GM18511 (cell line): ENCODE data around the gene SEZ6L.

Experiments
- ATAC-seq: cut with Tn5 transposase; IDR thresholded peaks from one replicate; pipeline ENCODE4 v1.9.1; 2021; ENCODE audit warnings: mild to moderate bottlenecking, moderate library complexity; ENCODE audit not compliant: unreplicated experiment

Gene SEZ6L

GRCh38 chr22:26239581-26239980 is 70.3 kb downstream of the SEZ6L start:
- ATAC-seq, result no peak

GRCh38 chr22:26241361-26241760 is 72.1 kb downstream of the SEZ6L start:
- ATAC-seq, result no peak

- ATAC-seq, result no peak
Measured at GRCh38 chr22:26245001-26245400, 75.7 kb downstream of the SEZ6L start.

- no peak for ATAC-seq
Measured at GRCh38 chr22:26246552-26246951, 77.3 kb downstream of the SEZ6L start.

- no peak for ATAC-seq
Measured at GRCh38 chr22:26251869-26252268, 82.6 kb downstream of the SEZ6L start.

GRCh38 chr22:26259510-26259909 is 90.2 kb downstream of the SEZ6L start:
- no peak for ATAC-seq

- ATAC-seq, result no peak
Measured at GRCh38 chr22:26264162-26264561, 94.9 kb downstream of the SEZ6L start.

GRCh38 chr22:26265281-26265680 is 96.0 kb downstream of the SEZ6L start:
- ATAC-seq, result no peak

- ATAC-seq, result no peak
Measured at GRCh38 chr22:26265909-26266308, 96.6 kb downstream of the SEZ6L start.

GRCh38 chr22:26267856-26268255 is 98.6 kb downstream of the SEZ6L start:
- no peak for ATAC-seq

- no peak for ATAC-seq
Measured at GRCh38 chr22:26269572-26269971, 100.3 kb downstream of the SEZ6L start.

GRCh38 chr22:26271427-26271826 is 102.2 kb downstream of the SEZ6L start:
- ATAC-seq, result no peak

- no peak for ATAC-seq
Measured at GRCh38 chr22:26273011-26273675, 103.9 kb downstream of the SEZ6L start.

- no peak for ATAC-seq
Measured at GRCh38 chr22:26276529-26277160, 107.4 kb downstream of the SEZ6L start.

- ATAC-seq, result no peak
Measured at GRCh38 chr22:26281941-26282340, 112.7 kb downstream of the SEZ6L start.

GRCh38 chr22:26283330-26283729 is 114.1 kb downstream of the SEZ6L start:
- no peak for ATAC-seq

- no peak for ATAC-seq
Measured at GRCh38 chr22:26285632-26286031, 116.4 kb downstream of the SEZ6L start.

GRCh38 chr22:26286091-26286820 is 117.0 kb downstream of the SEZ6L start:
- ATAC-seq, result no peak

- no peak for ATAC-seq
Measured at GRCh38 chr22:26287382-26288225, 118.3 kb downstream of the SEZ6L start.

GRCh38 chr22:26289611-26290101 is 120.4 kb downstream of the SEZ6L start:
- ATAC-seq, result no peak
